OCI-LY7 (cell line): ENCODE measurements around the gene ZXDC.

Experiments
- CTCF ChIP-seq: fragments of 200-600 bp; sonication (generic); conservative IDR thresholded peaks from 2 replicates; pipeline ENCODE4 v1.5.1; 2014; ENCODE audit warnings: mild to moderate bottlenecking, antibody characterized with exemption, low read length, moderate library complexity, mixed read lengths
- EZH2phosphoT487 ChIP-seq: fragments of 200-600 bp; sonication (generic); IDR thresholded peaks from 2 replicates; pipeline ENCODE4 v1.6.1; 2018; ENCODE audit warnings: low read depth, borderline replicate concordance, mild to moderate bottlenecking, mixed run types, antibody characterized with exemption, low read length, moderate library complexity, mixed read lengths

- TF ChIP-seq CTCF (no peak), EZH2phosphoT487 (no peak)
These were observed 68.2 kb downstream of the ZXDC start for GRCh38 chr3:126407412-126408044.
